DOHH2 (cell line): ENCODE results near the gene HID1.

Experiments used
- H3F3A ChIP-seq: fragments of 200-600 bp; sonication (generic), shearing (Covaris generic); 2 replicates; pipeline ENCODE4 v1.6.0; 2016; ENCODE audit warnings: antibody characterized with exemption, mild to moderate bottlenecking; ENCODE audit not compliant: control insufficient read depth, insufficient read depth
- H3K27ac ChIP-seq: fragments of 200-600 bp; sonication (generic); 2 replicates; pipeline ENCODE4 v1.5.1; 2014; ENCODE audit warnings: low read depth, mild to moderate bottlenecking, low read length, moderate library complexity
- H3K27me3 ChIP-seq: fragments of 200-600 bp; sonication (generic); 2 replicates; pipeline ENCODE4 v1.6.1; 2014; ENCODE audit warnings: mild to moderate bottlenecking, low read length, mixed read lengths; ENCODE audit not compliant: control insufficient read depth
- H3K36me3 ChIP-seq: fragments of 200-600 bp; sonication (generic); 2 replicates; pipeline ENCODE4 v1.6.1; 2014; ENCODE audit warnings: mild to moderate bottlenecking, low read length, moderate library complexity, mixed read lengths; ENCODE audit not compliant: control insufficient read depth
- H3K4me1 ChIP-seq: fragments of 200-600 bp; sonication (generic); 2 replicates; pipeline ENCODE4 v1.6.1; 2014; ENCODE audit warnings: mild to moderate bottlenecking, low read length, mixed read lengths; ENCODE audit not compliant: control insufficient read depth
- H3K4me2 ChIP-seq: fragments of 200-600 bp; sonication (generic); 2 replicates; pipeline ENCODE4 v1.6.0; 2014; ENCODE audit warnings: mild to moderate bottlenecking, low read length, moderate library complexity
- H3K4me3 ChIP-seq: fragments of 200-600 bp; sonication (generic); 2 replicates; pipeline ENCODE4 v1.5.1; 2014; ENCODE audit warnings: mild to moderate bottlenecking, low read length, mixed read lengths
- H3K79me2 ChIP-seq: fragments of 200-600 bp; sonication (generic); 2 replicates; pipeline ENCODE4 v1.6.1; 2014; ENCODE audit warnings: mild to moderate bottlenecking, low read length, mixed read lengths; ENCODE audit not compliant: control insufficient read depth
- H3K9me2 ChIP-seq: fragments of 200-600 bp; sonication (generic); replicated peaks from 2 replicates; pipeline ENCODE4 v1.6.1; 2014; ENCODE audit warnings: mild to moderate bottlenecking, low read length, mixed read lengths; ENCODE audit not compliant: control insufficient read depth
- H3K9me3 ChIP-seq: fragments of 200-600 bp; sonication (generic); 2 replicates; pipeline ENCODE4 v1.6.1; 2014; ENCODE audit warnings: antibody characterized with exemption, low read length, mixed read lengths; ENCODE audit not compliant: control insufficient read depth, insufficient read depth
- H4K20me1 ChIP-seq: fragments of 200-600 bp; sonication (generic); 2 replicates; pipeline ENCODE4 v1.6.0; 2014; ENCODE audit warnings: low read depth, mild to moderate bottlenecking, antibody characterized with exemption, low read length, moderate library complexity; ENCODE audit not compliant: control insufficient read depth, insufficient read depth
- CTCF ChIP-seq: fragments of 200-600 bp; sonication (generic); IDR thresholded peaks from one replicate; pipeline ENCODE4 v1.5.1; 2014; ENCODE audit warnings: antibody characterized with exemption, mild to moderate bottlenecking, low read depth, low read length; ENCODE audit not compliant: poor library complexity, severe bottlenecking
- EZH2phosphoT487 ChIP-seq: fragments of 200-600 bp; sonication (generic); IDR thresholded peaks from 2 replicates; pipeline ENCODE4 v1.6.1; 2017; ENCODE audit warnings: borderline replicate concordance, mild to moderate bottlenecking, antibody characterized with exemption, low read length, moderate library complexity, mixed read lengths

The HID1 gene

GRCh38 chr17:75005291-75005690 is 32.7 kb upstream of the HID1 start:
- TF ChIP-seq EZH2phosphoT487: no peak
- no peak for TF ChIP-seq CTCF
- Histone ChIP-seq H3K4me2 (no peak overlapping the region), H3F3A (no peaks in the 10 kb centered on the region), H3K9me2 (no peaks in the 10 kb centered on the region), H3K4me1 (no peaks in the 10 kb centered on the region), H3K79me2 (no peaks in the 10 kb centered on the region), H3K27ac (no peak overlapping the region), H3K36me3 (no peaks in the 10 kb centered on the region), H3K4me3 (no peak overlapping the region), H3K9me3 (no peaks in the 10 kb centered on the region), H3K27me3 (no peaks in the 10 kb centered on the region), H4K20me1 (no peaks in the 10 kb centered on the region)

GRCh38 chr17:75004371-75004770 is 31.8 kb upstream of the HID1 start:
- Histone ChIP-seq H3K36me3 (no peaks in the 10 kb centered on the region), H3F3A (no peaks in the 10 kb centered on the region), H3K79me2 (no peaks in the 10 kb centered on the region)

GRCh38 chr17:75003957-75004355 is 31.4 kb upstream of the HID1 start:
- Histone ChIP-seq H3K4me3 (no peak overlapping the region), H3K27ac (no peak overlapping the region), H3K27me3 (no peaks in the 10 kb centered on the region), H3F3A (no peaks in the 10 kb centered on the region), H3K4me1 (no peaks in the 10 kb centered on the region), H3K9me2 (no peaks in the 10 kb centered on the region), H4K20me1 (no peaks in the 10 kb centered on the region), H3K79me2 (no peaks in the 10 kb centered on the region), H3K9me3 (no peaks in the 10 kb centered on the region), H3K36me3 (no peaks in the 10 kb centered on the region), H3K4me2 (no peak overlapping the region)
- TF ChIP-seq EZH2phosphoT487 (no peak), CTCF (no peak)

More at GRCh38 chr17:75004371-75004770, 31.8 kb upstream of the HID1 start:
- no peaks in the 10 kb centered on the region for H3K9me3 ChIP-seq
- H4K20me1 ChIP-seq: no peaks in the 10 kb centered on the region
- no peaks in the 10 kb centered on the region for H3K4me1 ChIP-seq
- TF ChIP-seq CTCF: no peak
- TF ChIP-seq EZH2phosphoT487: no peak
- no peak overlapping the region for H3K4me3 ChIP-seq
- no peak overlapping the region for H3K4me2 ChIP-seq
- H3K27me3 ChIP-seq: no peaks in the 10 kb centered on the region
- no peak overlapping the region for H3K27ac ChIP-seq
- no peaks in the 10 kb centered on the region for H3K9me2 ChIP-seq
